Keratinocyte (primary cell): ENCODE measurements around the gene CC2D2A. TPM values are rescaled to one million over a fixed set of nuclear protein-coding genes. Genes with fewer than 3 reads are reported as not detected.

Experiments
- DNase-seq: peaks from one replicate; pipeline ENCODE4 v3.0.0-alpha.2; 2011; ENCODE audit warnings: low read depth, missing footprints, low spot score
- FAIRE-seq: peaks from 2 replicates; lab custom pipeline; 2011; peaks lifted over from hg19 to GRCh38; lab: Jason Lieb, UNC
- H2AFZ ChIP-seq: 2 replicates; pipeline ENCODE4 v1.6.0; 2012; ENCODE audit warnings: low read length, control low read depth, inconsistent platforms; ENCODE audit not compliant: control insufficient read depth
- H3K27ac ChIP-seq: 2 replicates; pipeline ENCODE4 v1.5.1; 2011; ENCODE audit warnings: low read length; ENCODE audit not compliant: control insufficient read depth, insufficient read depth
- H3K27me3 ChIP-seq: 3 replicates; pipeline ENCODE4 v1.6.0; 2011; ENCODE audit warnings: low read length; ENCODE audit not compliant: control insufficient read depth, insufficient read depth; ENCODE audit errors: extremely low read depth
- H3K36me3 ChIP-seq, 2 experiments: 2 replicates in 1 of 2; 3 replicates in 1 of 2; pipeline ENCODE4 v1.5.1; 2011; ENCODE audit warnings: low read length in 2 of 2, mild to moderate bottlenecking in 1 of 2; ENCODE audit not compliant: control insufficient read depth in 2 of 2, insufficient read depth in 2 of 2; ENCODE audit errors: extremely low read depth in 1 of 2
- H3K4me1 ChIP-seq: 3 replicates; pipeline ENCODE4 v1.5.1; 2011; ENCODE audit warnings: low read length; ENCODE audit not compliant: control insufficient read depth, insufficient read depth; ENCODE audit errors: extremely low read depth
- H3K4me2 ChIP-seq: 3 replicates; pipeline ENCODE4 v1.6.0; 2011; ENCODE audit warnings: low read depth, low read length; ENCODE audit not compliant: control insufficient read depth, insufficient read depth; ENCODE audit errors: extremely low read depth
- H3K4me3 ChIP-seq, 3 experiments: fragments of 200-600 bp in 1 of 3; sonication (generic) in 1 of 3; 2 replicates in 2 of 3; 3 replicates in 1 of 3; pipeline ENCODE4 v1.5.1; 2011 to 2016; ENCODE audit warnings: low read length in 3 of 3, mild to moderate bottlenecking in 3 of 3, control low read depth in 2 of 3, inconsistent platforms in 1 of 3, low read depth in 1 of 3, mixed read lengths in 1 of 3, mixed run types in 1 of 3, moderate library complexity in 1 of 3; ENCODE audit not compliant: control insufficient read depth in 2 of 3, insufficient read depth in 2 of 3; ENCODE audit errors: extremely low read depth in 1 of 3
- H3K79me2 ChIP-seq: 2 replicates; pipeline ENCODE4 v1.6.0; 2012; ENCODE audit warnings: low read length; ENCODE audit not compliant: control insufficient read depth, insufficient read depth
- H3K9ac ChIP-seq: 3 replicates; pipeline ENCODE4 v1.6.0; 2011; ENCODE audit warnings: low read length; ENCODE audit not compliant: control insufficient read depth, insufficient read depth; ENCODE audit errors: extremely low read depth
- H3K9me1 ChIP-seq: 3 replicates; pipeline ENCODE4 v1.6.0; 2011; ENCODE audit warnings: low read length; ENCODE audit not compliant: control insufficient read depth, insufficient read depth; ENCODE audit errors: extremely low read depth
- H3K9me3 ChIP-seq: 2 replicates; pipeline ENCODE4 v1.5.1; 2012; ENCODE audit warnings: low read depth, low read length; ENCODE audit not compliant: control insufficient read depth
- H4K20me1 ChIP-seq: 3 replicates; pipeline ENCODE4 v1.6.0; 2011; ENCODE audit warnings: low read length; ENCODE audit not compliant: control insufficient read depth, insufficient read depth; ENCODE audit errors: extremely low read depth
- EZH2 ChIP-seq: IDR thresholded peaks from one replicate; pipeline ENCODE4 v1.6.1; 2012; ENCODE audit warnings: inconsistent platforms, mild to moderate bottlenecking, low read length, moderate library complexity
- dilution Hi-C: fragments of 300-500 bp; cut with MboI; formaldehyde crosslinking; loops from one replicate; pipeline ENCODE4 v1.7.0; 2020; ENCODE audit warnings: low sequenced_read_pairs; ENCODE audit not compliant: extremely low pct_ligation_motif_present
- polyA plus RNA-seq, 5 experiments: library from polyadenylated mRNA; depleted of rRNA in 3 of 5; stranded (reverse) in 3 of 5; stranded (forward) in 1 of 5; unstranded in 1 of 5; fragments of >200 nt; gene quantifications; 1 replicate in 1 of 5; 2 replicates in 3 of 5; 3 replicates in 1 of 5; pipeline versions ENCODE4 v1.2.1 to v1.2.3, GENCODE V29; 2011 to 2012; ENCODE audit warnings: missing spikeins in 2 of 5, low read depth in 1 of 5, low replicate concordance in 1 of 5
- TF ChIP-seq, protein P1 (sequence below), 3 experiments: IDR thresholded peaks in 1 of 3; conservative IDR thresholded peaks in 1 of 3; optimal IDR thresholded peaks in 1 of 3; 2 replicates in 2 of 3; 3 replicates in 1 of 3; pipeline versions ENCODE3 to v1.5.1; 2011; ENCODE audit warnings: low read length in 3 of 3, mild to moderate bottlenecking in 3 of 3, moderate library complexity in 2 of 3, control low read depth in 1 of 3, inconsistent platforms in 1 of 3; ENCODE audit not compliant: insufficient read depth in 2 of 3; ENCODE audit errors: extremely low read depth in 1 of 3

The CC2D2A gene
- polyA plus RNA-seq, 1 donor (not counting 4 experiments of a cell fraction or from before 2014, with no cell fraction given) = 11.8 TPM

DNA sequence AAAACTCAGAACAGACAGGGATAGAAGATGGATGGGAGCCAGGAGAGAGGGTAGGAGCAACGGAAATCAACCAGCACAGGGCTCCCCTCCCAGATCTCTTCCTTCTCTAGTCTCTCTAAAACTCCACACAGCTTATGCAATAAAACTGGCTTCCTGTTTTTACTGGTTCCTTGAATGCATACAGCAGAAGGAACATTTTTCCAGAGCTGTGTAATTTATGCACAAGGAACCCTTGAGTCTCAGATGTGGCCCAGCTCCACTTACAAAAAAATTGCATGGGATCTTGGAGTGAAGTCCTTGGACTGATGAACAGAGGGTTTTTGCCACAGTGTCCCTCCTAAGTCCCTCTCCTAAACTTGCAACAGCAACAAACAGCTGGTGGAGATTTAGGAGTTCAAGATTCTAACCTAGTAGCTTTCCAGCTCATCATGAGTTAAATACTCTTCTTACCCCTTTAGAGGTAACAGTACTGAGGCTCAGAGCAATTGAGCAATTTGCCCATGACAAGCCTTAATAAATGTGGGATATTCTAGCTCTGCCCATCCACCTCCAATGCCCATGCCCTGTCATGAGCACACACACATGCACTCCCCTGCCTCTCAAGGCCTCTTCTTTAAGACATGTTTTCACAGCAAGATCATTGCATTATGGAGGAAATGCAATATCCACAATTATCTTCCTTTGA, 18.4 kb upstream of the CC2D2A start:
- Histone ChIP-seq H3K4me1 (peaks cover 19% of the 10 kb centered on the region), H3K4me3 (no peak overlapping the region), H3K9me1 (peaks cover 2% of the 10 kb centered on the region), H2AFZ (no peak overlapping the region), H3K36me3 (no peaks in the 10 kb centered on the region), H3K4me2 (peak overlapping the region; percentile 71), H4K20me1 (no peaks in the 10 kb centered on the region), H3K9ac (no peak overlapping the region), H3K9me3 (no peaks in the 10 kb centered on the region), H3K27ac (no peak overlapping the region), H3K27me3 (no peaks in the 10 kb centered on the region), H3K79me2 (no peaks in the 10 kb centered on the region)
- no peak for TF ChIP-seq EZH2
- TF ChIP-seq, protein P1, sequence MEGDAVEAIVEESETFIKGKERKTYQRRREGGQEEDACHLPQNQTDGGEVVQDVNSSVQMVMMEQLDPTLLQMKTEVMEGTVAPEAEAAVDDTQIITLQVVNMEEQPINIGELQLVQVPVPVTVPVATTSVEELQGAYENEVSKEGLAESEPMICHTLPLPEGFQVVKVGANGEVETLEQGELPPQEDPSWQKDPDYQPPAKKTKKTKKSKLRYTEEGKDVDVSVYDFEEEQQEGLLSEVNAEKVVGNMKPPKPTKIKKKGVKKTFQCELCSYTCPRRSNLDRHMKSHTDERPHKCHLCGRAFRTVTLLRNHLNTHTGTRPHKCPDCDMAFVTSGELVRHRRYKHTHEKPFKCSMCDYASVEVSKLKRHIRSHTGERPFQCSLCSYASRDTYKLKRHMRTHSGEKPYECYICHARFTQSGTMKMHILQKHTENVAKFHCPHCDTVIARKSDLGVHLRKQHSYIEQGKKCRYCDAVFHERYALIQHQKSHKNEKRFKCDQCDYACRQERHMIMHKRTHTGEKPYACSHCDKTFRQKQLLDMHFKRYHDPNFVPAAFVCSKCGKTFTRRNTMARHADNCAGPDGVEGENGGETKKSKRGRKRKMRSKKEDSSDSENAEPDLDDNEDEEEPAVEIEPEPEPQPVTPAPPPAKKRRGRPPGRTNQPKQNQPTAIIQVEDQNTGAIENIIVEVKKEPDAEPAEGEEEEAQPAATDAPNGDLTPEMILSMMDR (optimal IDR thresholded peaks at IDR 0.05 in 1 of 3, IDR thresholded peaks at IDR 0.05 in 1 of 3, conservative IDR thresholded peaks at IDR 0.05 in 1 of 3; ENCODE audit: extremely low read depth in 1 of 3, insufficient read depth in 2 of 3, low read length in 3 of 3) = no peak
- dilution Hi-C loops = loop anchor here (25.0 kb wide), 1 partner anchor 214 kb away; no protein-coding TSS in a partner anchor
- no peak for DNase-seq
- peak; percentile 58 for FAIRE-seq

DNA sequence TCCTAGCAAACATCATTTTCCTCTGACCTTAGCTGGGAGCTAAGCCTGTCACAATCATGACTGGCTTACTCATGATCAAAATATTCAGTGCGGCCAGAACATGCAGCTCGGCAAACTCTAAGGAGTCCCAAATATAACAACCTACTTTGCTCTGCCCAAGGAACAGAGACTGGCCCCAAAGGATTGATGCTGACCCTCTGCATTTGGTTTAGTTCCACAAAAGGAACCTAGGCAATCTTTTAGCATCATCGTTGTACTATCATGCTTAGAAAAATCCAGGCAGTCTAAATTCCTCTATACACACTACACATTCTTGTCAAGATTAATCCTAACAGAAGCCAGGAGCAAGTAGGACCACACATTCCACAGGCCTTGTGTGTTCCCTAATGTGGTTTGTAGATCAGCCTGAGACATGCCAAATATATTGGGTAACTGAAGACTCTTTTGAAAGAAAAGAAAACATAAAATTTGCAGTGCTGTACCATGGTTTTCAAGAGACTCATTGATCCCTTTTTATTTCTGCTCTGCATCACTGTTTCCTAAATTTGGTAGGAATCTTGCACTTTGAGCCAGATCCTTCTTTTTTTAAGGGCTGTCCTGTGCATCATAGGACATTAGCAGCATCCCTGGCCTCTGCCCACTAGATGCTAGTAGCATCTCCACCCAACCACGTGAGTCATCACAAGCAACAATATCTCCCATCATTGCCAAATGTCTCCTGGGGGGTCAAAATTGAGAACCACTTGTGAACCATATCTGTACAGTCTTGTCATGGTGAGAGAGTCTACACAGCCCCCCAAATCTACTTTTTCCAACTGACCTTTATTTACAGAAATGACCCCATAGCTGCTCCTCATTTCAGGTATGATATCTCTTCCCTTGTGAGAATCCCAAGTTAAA, 17.6 kb upstream of the CC2D2A start:
- H3K4me2 ChIP-seq = peak overlapping the region; percentile 71
- no peaks in the 10 kb centered on the region for H3K36me3 ChIP-seq
- no peaks in the 10 kb centered on the region for H3K9me3 ChIP-seq
- FAIRE-seq = peak; percentile 89
- DNase-seq = peak; percentile 42
- no peak overlapping the region for H3K4me3 ChIP-seq
- no peaks in the 10 kb centered on the region for H3K27me3 ChIP-seq
- no peaks in the 10 kb centered on the region for H3K79me2 ChIP-seq
- H3K9me1 ChIP-seq = peaks cover 2% of the 10 kb centered on the region
- H3K9ac ChIP-seq = no peak overlapping the region
- dilution Hi-C loops = loop anchor here (25.0 kb wide), 1 partner anchor 215 kb away; no protein-coding TSS in a partner anchor
- no peaks in the 10 kb centered on the region for H4K20me1 ChIP-seq
- no peak overlapping the region for H3K27ac ChIP-seq
- H2AFZ ChIP-seq = no peak overlapping the region
- H3K4me1 ChIP-seq = peaks cover 19% of the 10 kb centered on the region
- no peak for TF ChIP-seq EZH2
- TF ChIP-seq, protein P1 (optimal IDR thresholded peaks at IDR 0.05 in 1 of 3, IDR thresholded peaks at IDR 0.05 in 1 of 3, conservative IDR thresholded peaks at IDR 0.05 in 1 of 3; ENCODE audit: extremely low read depth in 1 of 3, insufficient read depth in 2 of 3, low read length in 3 of 3) = no peak
